Measurements from ENCODE around the gene UBA52. TPM values are rescaled to one million over a fixed set of nuclear protein-coding genes. Genes with fewer than 3 reads are reported as not detected.

Gene UBA52
- polyA plus RNA-seq, 1 donor from 2014 or later: 765 TPM

DNA sequence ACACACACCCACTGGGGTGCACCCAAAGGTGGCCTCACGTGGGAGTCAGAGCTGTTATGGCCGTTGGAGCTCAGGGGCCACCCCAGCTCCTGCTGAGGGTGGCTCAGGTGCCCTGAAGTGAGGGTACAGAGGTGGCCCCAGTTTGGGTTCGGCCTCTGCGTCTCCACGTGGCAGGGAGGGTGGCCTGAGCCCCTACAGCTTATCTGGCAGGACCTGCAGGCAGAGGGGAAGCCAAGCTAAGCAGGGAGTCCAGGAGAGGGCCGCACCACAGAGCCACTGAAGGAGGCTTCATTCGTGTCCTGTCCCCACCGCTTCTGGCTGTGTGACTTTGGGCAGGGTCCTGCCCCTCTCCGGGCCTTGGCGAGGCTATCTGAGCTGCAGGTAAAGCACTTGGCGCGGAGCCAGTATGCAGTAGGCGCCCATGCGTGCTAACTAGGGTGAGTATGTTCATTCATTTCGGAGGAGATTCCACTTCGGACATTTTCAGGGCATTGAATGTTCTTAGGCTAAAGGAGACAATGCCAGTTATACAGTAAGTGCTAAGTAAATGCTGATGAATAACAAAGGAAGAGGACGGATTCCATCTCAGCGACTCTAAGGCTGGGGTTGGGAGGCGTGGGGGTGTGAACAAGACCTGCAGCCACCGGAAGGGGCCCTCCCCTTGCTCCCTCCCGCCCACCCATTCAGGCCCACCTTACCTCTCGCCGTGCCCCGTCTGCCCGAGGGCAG, 21.9 kb downstream of the UBA52 start:
- Histone ChIP-seq H4K20me1 (ENCODE audit: insufficient read depth) (no peaks in the 10 kb centered on the region), H3F3A (ENCODE audit: insufficient read depth, low read length, poor library complexity, severe bottlenecking) (no peaks in the 10 kb centered on the region), H3K4me2 (ENCODE audit: low read length) (no peak overlapping the region), H3K9me3 (ENCODE audit: low read length) (no peaks in the 10 kb centered on the region), H3K9ac (ENCODE audit: low read length) (peak overlapping the region; percentile 60), H3K36me3 (ENCODE audit: insufficient read depth, low read length) (no peaks in the 10 kb centered on the region), H3K27ac (ENCODE audit: low read length) (no peak overlapping the region), H3K27me3 (ENCODE audit: insufficient read depth, low read depth, low read length) (no peaks in the 10 kb centered on the region), H3K4me3 (ENCODE audit: low read length) (peak overlapping the region; percentile 65), H2AFZ (ENCODE audit: low read depth, low read length) (no peak overlapping the region), H3K9me2 (ENCODE audit: insufficient read depth, low read length) (no peaks in the 10 kb centered on the region), H3K79me2 (replicated peaks; ENCODE audit: insufficient read depth, low read length) (no peaks in the 10 kb centered on the region)
- TF ChIP-seq, protein P1, sequence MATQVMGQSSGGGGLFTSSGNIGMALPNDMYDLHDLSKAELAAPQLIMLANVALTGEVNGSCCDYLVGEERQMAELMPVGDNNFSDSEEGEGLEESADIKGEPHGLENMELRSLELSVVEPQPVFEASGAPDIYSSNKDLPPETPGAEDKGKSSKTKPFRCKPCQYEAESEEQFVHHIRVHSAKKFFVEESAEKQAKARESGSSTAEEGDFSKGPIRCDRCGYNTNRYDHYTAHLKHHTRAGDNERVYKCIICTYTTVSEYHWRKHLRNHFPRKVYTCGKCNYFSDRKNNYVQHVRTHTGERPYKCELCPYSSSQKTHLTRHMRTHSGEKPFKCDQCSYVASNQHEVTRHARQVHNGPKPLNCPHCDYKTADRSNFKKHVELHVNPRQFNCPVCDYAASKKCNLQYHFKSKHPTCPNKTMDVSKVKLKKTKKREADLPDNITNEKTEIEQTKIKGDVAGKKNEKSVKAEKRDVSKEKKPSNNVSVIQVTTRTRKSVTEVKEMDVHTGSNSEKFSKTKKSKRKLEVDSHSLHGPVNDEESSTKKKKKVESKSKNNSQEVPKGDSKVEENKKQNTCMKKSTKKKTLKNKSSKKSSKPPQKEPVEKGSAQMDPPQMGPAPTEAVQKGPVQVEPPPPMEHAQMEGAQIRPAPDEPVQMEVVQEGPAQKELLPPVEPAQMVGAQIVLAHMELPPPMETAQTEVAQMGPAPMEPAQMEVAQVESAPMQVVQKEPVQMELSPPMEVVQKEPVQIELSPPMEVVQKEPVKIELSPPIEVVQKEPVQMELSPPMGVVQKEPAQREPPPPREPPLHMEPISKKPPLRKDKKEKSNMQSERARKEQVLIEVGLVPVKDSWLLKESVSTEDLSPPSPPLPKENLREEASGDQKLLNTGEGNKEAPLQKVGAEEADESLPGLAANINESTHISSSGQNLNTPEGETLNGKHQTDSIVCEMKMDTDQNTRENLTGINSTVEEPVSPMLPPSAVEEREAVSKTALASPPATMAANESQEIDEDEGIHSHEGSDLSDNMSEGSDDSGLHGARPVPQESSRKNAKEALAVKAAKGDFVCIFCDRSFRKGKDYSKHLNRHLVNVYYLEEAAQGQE (IDR thresholded peaks at IDR 0.05; ENCODE audit: borderline replicate concordance): no peak
- TF ChIP-seq RAD21 (conservative IDR thresholded peaks at IDR 0.05): no peak
- no peak for TF ChIP-seq MXI1 (conservative IDR thresholded peaks at IDR 0.05; ENCODE audit: poor library complexity, severe bottlenecking)
- TF ChIP-seq TAF1 (IDR thresholded peaks at IDR 0.05; ENCODE audit: low read depth): no peak
- TF ChIP-seq EZH2 (IDR thresholded peaks at IDR 0.05; ENCODE audit: borderline replicate concordance, insufficient read depth, low read length, poor library complexity, severe bottlenecking): no peak
- TF ChIP-seq CTCF (IDR thresholded peaks at IDR 0.05; ENCODE audit: poor library complexity, severe bottlenecking): no peak
- TF ChIP-seq EP300 (conservative IDR thresholded peaks at IDR 0.05; ENCODE audit: poor library complexity, severe bottlenecking): no peak
- no peak for TF ChIP-seq SMC3 (conservative IDR thresholded peaks at IDR 0.05; ENCODE audit: poor library complexity)
- TF ChIP-seq POLR2AphosphoS5 (IDR thresholded peaks at IDR 0.05): no peak

DNA sequence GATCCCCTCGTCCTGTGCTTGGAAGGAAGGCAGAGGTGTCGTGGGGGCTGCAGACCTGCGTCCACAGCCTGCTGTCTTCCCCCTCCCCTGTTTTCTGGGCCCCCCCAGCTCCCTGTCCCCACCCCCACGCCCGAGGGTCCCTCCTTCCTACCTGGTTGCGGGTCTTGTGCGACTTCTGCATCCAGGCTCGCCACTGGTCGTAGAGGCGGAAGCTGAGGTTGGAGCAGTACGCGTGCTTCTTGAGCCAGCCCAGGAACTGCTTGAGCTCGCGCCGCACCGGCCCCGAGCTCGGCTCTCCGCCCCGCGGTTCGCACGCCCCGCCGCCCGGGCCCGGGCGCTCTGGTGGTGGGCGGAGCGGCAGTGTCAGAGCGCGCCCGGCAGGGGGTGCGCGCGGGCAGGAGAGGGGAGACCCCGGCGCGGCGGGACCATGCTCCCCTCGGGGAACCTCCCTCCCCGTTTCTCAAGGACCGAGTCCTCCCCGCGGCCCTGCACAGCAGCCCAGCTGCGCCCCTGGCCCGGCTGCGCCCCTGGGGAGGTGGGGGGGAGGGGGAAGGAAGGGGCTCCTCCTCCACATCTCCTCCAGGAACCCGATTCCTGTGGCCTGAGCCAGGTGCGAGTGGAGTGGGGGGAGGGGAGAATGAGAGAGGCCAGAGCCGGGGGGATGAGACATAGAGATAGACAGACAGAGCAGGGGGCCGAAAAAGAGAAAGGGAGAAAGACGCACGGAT, 22.6 kb downstream of the UBA52 start:
- no peaks in the 10 kb centered on the region for H4K20me1 ChIP-seq (ENCODE audit: insufficient read depth)
- no peaks in the 10 kb centered on the region for H3K27me3 ChIP-seq (ENCODE audit: insufficient read depth, low read depth, low read length)
- H2AFZ ChIP-seq (ENCODE audit: low read depth, low read length): peak overlapping the region; percentile 51
- H3K27ac ChIP-seq (ENCODE audit: low read length): no peak overlapping the region
- no peaks in the 10 kb centered on the region for H3K36me3 ChIP-seq (ENCODE audit: insufficient read depth, low read length)
- TF ChIP-seq SMC3 (conservative IDR thresholded peaks at IDR 0.05; ENCODE audit: poor library complexity): peak; percentile 89
- TF ChIP-seq EP300 (conservative IDR thresholded peaks at IDR 0.05; ENCODE audit: poor library complexity, severe bottlenecking): peak; percentile 19
- no peak for TF ChIP-seq EZH2 (IDR thresholded peaks at IDR 0.05; ENCODE audit: borderline replicate concordance, insufficient read depth, low read length, poor library complexity, severe bottlenecking)
- peak; percentile 93 for TF ChIP-seq CTCF (IDR thresholded peaks at IDR 0.05; ENCODE audit: poor library complexity, severe bottlenecking)
- peak; percentile 74 for TF ChIP-seq MXI1 (conservative IDR thresholded peaks at IDR 0.05; ENCODE audit: poor library complexity, severe bottlenecking)
- peak; percentile 17 for TF ChIP-seq POLR2AphosphoS5 (IDR thresholded peaks at IDR 0.05)
- TF ChIP-seq TAF1 (IDR thresholded peaks at IDR 0.05; ENCODE audit: low read depth): no peak
- TF ChIP-seq RAD21 (conservative IDR thresholded peaks at IDR 0.05): peak; percentile 87
- TF ChIP-seq, protein P1 (IDR thresholded peaks at IDR 0.05; ENCODE audit: borderline replicate concordance): no peak
- H3K79me2 ChIP-seq (replicated peaks; ENCODE audit: insufficient read depth, low read length): no peaks in the 10 kb centered on the region
- H3K9me3 ChIP-seq (ENCODE audit: low read length): no peaks in the 10 kb centered on the region
- peak overlapping the region; percentile 73 for H3K4me2 ChIP-seq (ENCODE audit: low read length)
- H3K4me3 ChIP-seq (ENCODE audit: low read length): peak overlapping the region; percentile 65
- no peaks in the 10 kb centered on the region for H3F3A ChIP-seq (ENCODE audit: insufficient read depth, low read length, poor library complexity, severe bottlenecking)
- no peaks in the 10 kb centered on the region for H3K9me2 ChIP-seq (ENCODE audit: insufficient read depth, low read length)
- peak overlapping the region; percentile 60 for H3K9ac ChIP-seq (ENCODE audit: low read length)

All from neural cell (in vitro differentiated cells).